SK-N-MC (cell line): ENCODE measurements around the gene TNP1.

ENCODE experiments used
- EZH2 ChIP-seq: fragments of 200-600 bp; sonication (generic); IDR thresholded peaks from one replicate; pipeline ENCODE4 v1.6.1; 2017; ENCODE audit warnings: antibody characterized with exemption
- FOXP2 ChIP-seq: optimal IDR thresholded peaks from 2 replicates; pipeline ENCODE3; 2011; ENCODE audit warnings: mild to moderate bottlenecking, moderate library complexity; ENCODE audit not compliant: insufficient read depth; ENCODE audit errors: extremely low read length, control extremely low read depth
- POLR2AphosphoS5 ChIP-seq: IDR thresholded peaks from 2 replicates; pipeline ENCODE4 v1.6.1; 2012; ENCODE audit warnings: mild to moderate bottlenecking, low read depth, low read length, borderline replicate concordance

DNA sequence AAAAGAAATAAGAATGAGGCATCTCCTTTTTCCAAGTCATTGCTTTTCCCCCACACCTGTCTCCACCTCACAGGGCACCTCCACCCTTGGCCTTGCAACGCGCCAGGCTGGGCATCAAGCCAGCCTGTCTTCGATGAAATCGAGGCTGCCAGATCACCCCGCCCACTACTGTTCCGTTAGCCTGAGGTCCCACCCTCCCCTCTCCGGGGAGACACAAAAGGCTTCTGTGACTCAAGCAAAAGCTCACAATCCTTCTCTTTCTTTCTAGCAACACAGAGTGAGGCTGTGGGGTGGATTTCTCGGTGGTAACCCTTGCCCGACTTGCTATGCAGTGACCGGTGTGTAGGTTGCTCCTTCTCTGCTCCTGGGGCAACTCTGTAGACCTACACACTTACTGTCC lies 9.9 kb downstream of the TNP1 start:
- TF ChIP-seq POLR2AphosphoS5 = no peak
- no peak for TF ChIP-seq EZH2
- no peak for TF ChIP-seq FOXP2
